GM21381 (cell line): ENCODE results near the gene ETS1.

Source experiments
- ATAC-seq: cut with Tn5 transposase; IDR thresholded peaks from one replicate; pipeline ENCODE4 v1.9.1; 2021; ENCODE audit warnings: mild to moderate bottlenecking, moderate library complexity; ENCODE audit not compliant: unreplicated experiment

ETS1 gene

GRCh38 chr11:128570632-128571031 lies 16.7 kb downstream of the ETS1 start:
- no peak for ATAC-seq

DNA sequence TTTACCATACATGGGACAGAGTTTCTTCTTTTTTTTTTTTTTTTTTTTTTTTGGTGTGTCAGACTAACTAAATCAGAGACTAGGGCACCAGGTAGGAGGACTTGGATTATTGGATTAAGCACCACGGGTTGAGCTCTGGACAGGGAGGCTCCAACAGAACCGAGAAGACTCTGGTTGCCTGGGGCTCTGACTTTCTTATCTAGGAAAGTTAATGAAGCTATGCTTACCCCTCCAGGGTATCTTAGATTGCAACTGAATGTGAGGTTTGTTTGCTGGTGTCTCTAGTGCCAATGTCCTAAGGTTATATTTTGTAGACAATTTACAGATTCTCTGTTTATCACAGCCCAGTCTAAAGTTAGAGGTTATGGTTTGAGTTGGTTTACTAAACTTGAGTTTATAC lies 18.1 kb downstream of the ETS1 start:
- no peak for ATAC-seq

- ATAC-seq: no peak
These were observed 19.1 kb downstream of the ETS1 start for GRCh38 chr11:128568166-128568778.

GRCh38 chr11:128567130-128567529 lies 20.2 kb downstream of the ETS1 start:
- ATAC-seq: no peak

GRCh38 chr11:128565881-128566280 lies 21.5 kb downstream of the ETS1 start:
- no peak for ATAC-seq

DNA sequence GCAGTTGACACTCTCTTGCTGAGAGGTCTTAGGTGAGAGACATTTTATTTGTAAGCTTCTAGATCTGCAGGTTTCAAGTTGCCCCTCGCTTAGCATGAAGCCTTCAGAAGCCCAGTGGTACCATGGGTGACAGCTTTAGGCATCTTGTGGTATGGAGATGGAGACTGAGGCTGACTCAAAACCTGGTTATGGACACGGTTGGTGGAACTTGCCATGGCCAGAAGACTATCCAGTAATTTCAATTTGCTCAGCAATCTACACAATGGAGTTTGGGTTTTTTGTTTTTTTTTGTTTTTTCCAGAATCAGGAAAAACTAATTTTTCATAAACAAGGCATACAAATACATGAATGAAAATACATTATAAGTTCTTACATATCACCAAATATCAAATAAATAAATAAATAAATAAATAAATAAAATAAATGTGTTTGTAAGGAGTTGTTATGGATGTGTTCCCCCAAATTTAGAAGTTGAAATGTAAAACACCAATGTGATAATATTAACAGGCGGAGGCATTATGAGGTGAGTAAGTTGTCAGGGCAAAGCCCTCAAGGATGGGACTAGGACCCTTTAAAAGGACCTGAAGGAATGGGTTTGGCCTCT lies 22.6 kb downstream of the ETS1 start:
- ATAC-seq: no peak

DNA sequence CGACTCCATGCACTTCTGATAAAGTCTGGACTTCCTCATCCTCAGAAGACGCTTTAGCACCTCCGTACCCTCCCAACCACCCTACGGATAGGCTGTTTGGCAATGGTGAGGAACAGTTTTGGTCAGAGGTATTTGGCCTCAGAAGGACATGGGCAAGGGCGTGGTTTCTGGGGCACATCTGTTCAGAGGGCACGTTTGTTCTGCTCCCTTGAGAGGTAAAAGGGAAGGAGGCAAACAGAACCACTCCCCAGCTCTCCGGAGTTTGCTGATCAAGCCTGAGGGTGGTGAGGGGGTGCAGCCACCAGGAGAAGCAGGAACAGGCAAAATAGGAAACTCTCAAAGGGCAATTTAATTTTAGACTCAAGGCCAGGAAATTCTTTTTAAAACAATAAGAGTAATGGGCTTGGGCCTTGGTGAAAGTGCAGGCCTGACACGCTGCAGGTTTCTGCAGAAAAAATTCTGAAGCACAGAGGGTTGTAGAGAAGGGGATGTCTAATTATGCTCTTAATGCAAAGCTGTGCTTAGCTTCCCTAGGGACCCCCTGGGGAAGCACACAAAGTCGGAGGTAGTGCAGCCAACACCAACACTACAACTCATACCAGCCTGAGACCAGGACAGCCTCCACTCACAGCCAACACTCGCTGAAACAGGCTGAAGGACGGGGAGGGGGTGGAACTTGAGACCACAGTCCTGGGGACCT lies 23.3 kb downstream of the ETS1 start:
- ATAC-seq: no peak

- no peak for ATAC-seq
These were observed 24.1 kb downstream of the ETS1 start for GRCh38 chr11:128563308-128563707.

GRCh38 chr11:128559496-128560103 lies 27.8 kb downstream of the ETS1 start:
- peak; percentile 55 for ATAC-seq

GRCh38 chr11:128555606-128556005 lies 31.8 kb downstream of the ETS1 start:
- no peak for ATAC-seq

GRCh38 chr11:128553662-128554362 lies 33.5 kb downstream of the ETS1 start:
- no peak for ATAC-seq

DNA sequence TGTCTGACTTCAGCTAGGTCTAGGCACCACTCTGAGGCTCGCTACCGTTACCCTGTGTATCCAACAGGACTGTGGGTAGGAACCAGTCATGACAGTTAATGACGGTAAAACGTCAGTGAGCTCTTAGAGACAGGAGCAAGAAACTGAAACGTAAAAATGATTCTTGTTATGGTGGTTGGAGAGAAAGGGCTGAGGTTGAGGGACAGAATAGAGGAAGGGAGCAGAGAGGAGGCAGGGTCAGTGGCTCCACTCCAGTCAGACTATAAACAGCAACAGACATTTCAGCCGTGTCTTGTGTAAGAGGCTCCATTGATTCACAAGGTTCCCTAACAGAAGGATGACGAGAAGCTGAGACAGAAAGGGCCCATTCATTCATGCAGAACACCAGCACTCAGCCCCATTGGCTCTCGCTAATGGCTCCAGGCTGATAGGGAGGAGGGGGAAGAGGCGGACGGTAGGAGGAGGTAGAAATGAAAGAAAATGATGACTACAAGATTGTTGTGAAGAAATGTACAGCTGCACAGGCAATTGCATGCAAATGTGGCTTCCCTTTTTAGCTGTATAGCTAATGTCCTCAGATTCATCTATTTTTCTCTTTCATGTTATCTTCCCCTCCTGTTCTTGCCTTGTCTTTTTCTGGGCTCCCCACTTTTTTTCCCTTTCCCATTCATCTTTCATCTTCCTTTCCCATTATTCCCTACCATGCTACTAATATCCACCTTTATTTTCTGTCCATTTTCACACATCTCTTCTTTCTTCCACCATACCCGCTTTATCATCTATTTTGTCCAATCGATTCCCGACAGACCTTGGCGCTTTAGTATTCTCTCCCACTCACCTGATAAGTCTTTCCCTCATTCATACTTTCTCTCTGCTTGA lies 34.3 kb downstream of the ETS1 start:
- ATAC-seq: peak; percentile 53

DNA sequence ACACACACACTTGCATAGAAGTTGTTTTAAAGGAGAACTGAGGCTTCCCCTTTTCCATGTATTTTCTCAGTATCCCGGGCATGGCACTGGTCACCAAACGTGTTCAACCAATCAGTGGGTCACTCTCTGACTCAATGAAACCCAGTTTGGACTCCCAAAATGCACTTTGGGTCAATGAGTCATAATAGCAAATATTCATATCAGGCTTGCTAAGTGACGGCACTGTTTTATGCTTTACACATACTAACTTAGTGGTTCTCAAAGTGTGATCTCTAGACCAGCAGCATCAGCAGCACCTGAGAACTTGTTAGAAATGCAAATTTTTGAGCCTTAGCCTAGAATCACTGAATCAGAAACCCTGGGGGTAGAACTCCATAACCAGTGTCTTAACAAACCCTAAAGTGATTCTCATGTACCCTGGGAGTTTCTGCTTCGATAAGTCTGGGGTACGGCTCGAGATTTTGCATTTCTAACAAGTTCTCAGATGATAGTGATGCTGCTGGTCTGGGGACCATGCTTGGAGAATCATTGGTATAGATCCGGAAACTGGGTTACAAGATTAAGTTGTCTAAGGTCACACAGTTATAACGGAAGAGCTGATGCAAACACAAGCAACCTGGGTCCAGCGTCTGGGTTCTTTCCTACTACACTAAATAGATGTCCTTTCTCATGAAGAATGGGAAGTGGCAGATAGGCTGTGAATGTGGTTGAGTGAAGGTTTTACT lies 35.6 kb downstream of the ETS1 start:
- peak; percentile 63 for ATAC-seq

DNA sequence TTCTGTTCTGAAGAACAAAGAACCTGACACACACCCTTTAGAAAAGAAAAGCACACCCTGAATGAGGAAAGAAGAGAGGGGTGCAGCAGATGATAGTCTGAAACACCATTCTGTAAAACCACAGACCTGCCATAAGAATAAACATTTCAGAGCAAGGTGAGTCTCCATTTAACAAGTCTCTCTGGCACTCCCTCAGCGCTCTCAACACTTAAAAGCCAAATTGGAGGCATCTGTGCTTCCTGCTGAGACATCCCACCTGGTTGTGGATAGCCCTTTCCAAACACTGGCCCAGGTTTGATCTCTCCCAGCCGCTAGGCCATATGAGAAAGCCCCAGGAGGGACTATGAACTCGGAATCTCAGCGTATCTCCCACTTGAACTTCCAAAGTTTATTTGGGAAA lies 36.3 kb downstream of the ETS1 start:
- no peak for ATAC-seq

DNA sequence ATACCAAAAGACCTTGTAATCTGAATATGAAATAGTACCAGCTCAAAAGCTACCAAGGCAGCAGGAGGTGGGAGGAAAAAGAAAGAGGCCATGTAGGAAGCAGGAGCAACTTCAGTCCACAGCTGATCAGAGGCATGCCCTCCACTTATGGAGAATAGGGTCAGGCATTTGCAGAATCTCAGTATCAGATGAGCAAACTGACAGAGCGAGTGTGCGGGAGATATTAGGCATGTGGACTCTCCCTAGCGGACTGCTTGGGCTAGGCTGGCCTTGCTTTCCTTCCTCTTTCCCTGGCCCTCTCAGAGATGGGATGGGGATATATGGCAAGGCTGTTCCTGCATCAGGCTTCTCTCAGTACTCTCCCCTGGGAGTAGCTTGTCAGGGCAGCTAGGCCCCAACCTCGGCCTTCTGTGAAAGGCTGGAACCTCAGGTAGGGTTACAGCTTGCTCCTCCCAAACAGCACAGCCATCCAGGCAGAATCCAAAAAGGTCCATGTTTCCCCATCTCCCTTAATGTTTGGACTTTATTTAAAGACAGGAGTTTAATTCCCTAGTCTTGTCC lies 37.0 kb downstream of the ETS1 start:
- no peak for ATAC-seq

GRCh38 chr11:128549256-128549944 lies 38.0 kb downstream of the ETS1 start:
- ATAC-seq: no peak

DNA sequence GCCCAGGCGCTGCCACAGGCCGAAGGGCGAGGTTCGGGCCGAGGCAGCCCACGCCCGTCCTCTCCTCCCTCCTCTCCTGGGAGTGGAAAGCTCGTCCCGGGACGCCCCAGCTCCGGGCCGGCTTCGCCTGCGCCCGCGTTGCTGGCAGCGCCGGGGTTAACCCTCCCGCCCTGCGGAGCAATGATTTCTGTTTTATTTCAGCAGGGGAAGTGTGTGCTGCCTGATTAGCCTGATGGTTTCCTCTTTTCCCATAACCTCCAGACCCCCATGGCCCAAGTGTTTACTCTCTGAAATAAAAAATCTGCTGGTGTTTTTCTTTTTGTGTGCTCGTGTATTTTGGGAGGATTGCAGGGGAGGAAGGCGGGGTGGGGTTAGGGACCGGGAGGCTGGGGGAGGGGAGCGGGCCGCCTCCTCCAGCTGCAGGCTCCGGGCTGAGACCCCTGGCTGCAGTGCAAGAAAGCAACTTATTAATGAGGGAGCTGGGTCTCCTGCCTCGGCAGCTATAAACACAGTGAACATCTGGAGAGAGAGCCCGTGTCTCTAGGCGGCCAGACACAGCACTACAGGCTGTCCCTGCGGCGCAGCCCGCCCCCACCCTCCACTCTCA lies 38.6 kb downstream of the ETS1 start:
- no peak for ATAC-seq

- no peak for ATAC-seq
These were observed 39.3 kb downstream of the ETS1 start for GRCh38 chr11:128547946-128548648.
